GM12878 (cell line): ENCODE data around the gene MEGF6. TPM values are rescaled to one million over a fixed set of nuclear protein-coding genes. Genes with fewer than 3 reads are reported as not detected.

Source experiments
- ATAC-seq: fragments of 200-7000 bp; cut with Tn5 transposase; 3 replicates; pipeline ENCODE4 v1.9.1; 2020; ENCODE audit warnings: mild to moderate bottlenecking, moderate library complexity
- BruUV-seq: library from RNA; stranded (reverse); fragments of 400-500 nt; replicated peaks from 2 replicates; lab custom pipeline; 2021; lab: Mats Ljungman, UMichigan
- CTCF ChIA-PET: fragments of 300-600 bp; sonication (Branson Sonifier 250); formaldehyde crosslinking; extraction: SDS; loops from one replicate; lab custom pipeline; 2021; ENCODE audit warnings: inconsistent platforms; lab: Yijun Ruan, JAX
- POLR2A ChIA-PET: fragments of 350-600 bp; formaldehyde crosslinking; extraction: SDS; loops from one replicate; lab custom pipeline; 2021; ENCODE audit warnings: inconsistent platforms; lab: Charles Lee
- RAD21 ChIA-PET: fragments of 300-600 bp; sonication (Branson Sonifier 250); formaldehyde crosslinking; loops from one replicate; lab custom pipeline; 2023; ENCODE audit warnings: antibody characterized with exemption; ENCODE audit not compliant: unreplicated experiment; lab: Charles Lee
- SMC1A ChIA-PET: fragments of 300-600 bp; sonication (Branson Sonifier 250); formaldehyde crosslinking; loops from one replicate; lab custom pipeline; 2023; ENCODE audit not compliant: unreplicated experiment, uncharacterized antibody; lab: Charles Lee
- DNase-seq: peaks from one replicate; pipeline ENCODE4 v3.0.0-alpha.2; 2011; ENCODE audit warnings: low read depth, low spot score
- FAIRE-seq: peaks from 3 replicates; lab custom pipeline; 2011; peaks lifted over from hg19 to GRCh38; lab: Jason Lieb, UNC
- H2AFZ ChIP-seq: 2 replicates; pipeline ENCODE4 v1.6.0; 2011; ENCODE audit warnings: low read depth, low read length, control low read depth; ENCODE audit not compliant: control insufficient read depth
- H3K27ac ChIP-seq: 2 replicates; pipeline ENCODE4 v1.5.1; 2011; ENCODE audit warnings: control low read depth; ENCODE audit not compliant: control insufficient read depth, insufficient read depth
- H3K27me3 ChIP-seq, 2 experiments: replicated peaks in 1 of 2; 2 replicates each; pipeline versions ENCODE4 v1.6.0 to v1.6.1; 2011; ENCODE audit warnings: low read length in 1 of 2; ENCODE audit not compliant: control insufficient read depth in 2 of 2, insufficient read depth in 2 of 2
- H3K36me3 ChIP-seq, 2 experiments: 2 replicates each; pipeline ENCODE4 v1.5.1; 2011; ENCODE audit warnings: low read length in 1 of 2; ENCODE audit not compliant: control insufficient read depth in 2 of 2, insufficient read depth in 2 of 2
- H3K4me1 ChIP-seq: 2 replicates; pipeline ENCODE4 v1.6.1; 2011; ENCODE audit warnings: mild to moderate bottlenecking, low read length, moderate library complexity, mixed read lengths; ENCODE audit not compliant: control insufficient read depth, insufficient read depth
- H3K4me2 ChIP-seq: 2 replicates; pipeline ENCODE4 v1.6.0; 2011; ENCODE audit warnings: control low read depth; ENCODE audit not compliant: control insufficient read depth, insufficient read depth
- H3K4me3 ChIP-seq: fragments of 200-600 bp; sonication (generic); 2 replicates; pipeline ENCODE4 v1.5.1; 2016
- H3K79me2 ChIP-seq: 2 replicates; pipeline ENCODE4 v1.6.0; 2011; ENCODE audit warnings: low read length; ENCODE audit not compliant: control insufficient read depth, insufficient read depth
- H3K9ac ChIP-seq: 2 replicates; pipeline ENCODE4 v1.8.0; 2011; ENCODE audit warnings: low read length, control low read depth, mixed read lengths; ENCODE audit not compliant: control insufficient read depth, insufficient read depth
- H3K9me3 ChIP-seq: replicated peaks from 3 replicates; pipeline ENCODE4 v1.5.1; 2011; ENCODE audit warnings: mild to moderate bottlenecking, low read length; ENCODE audit not compliant: control insufficient read depth, insufficient read depth
- H4K20me1 ChIP-seq: 2 replicates; pipeline ENCODE4 v1.6.0; 2011; ENCODE audit not compliant: control insufficient read depth, insufficient read depth
- ATF7 ChIP-seq: fragments of 450-650 bp; IDR thresholded peaks from 2 replicates; pipeline ENCODE4 v1.6.1; 2016; ENCODE audit warnings: low read depth, mild to moderate bottlenecking
- BCLAF1 ChIP-seq: fragments of 450-650 bp; IDR thresholded peaks from 2 replicates; pipeline ENCODE4 v1.6.1; 2017; ENCODE audit warnings: antibody characterized with exemption, mild to moderate bottlenecking, moderate library complexity
- BMI1 ChIP-seq: fragments of 450-650 bp; IDR thresholded peaks from 2 replicates; pipeline ENCODE4 v1.6.1; 2016; ENCODE audit warnings: mild to moderate bottlenecking, moderate library complexity, borderline replicate concordance
- E2F8 ChIP-seq: fragments of 450-650 bp; IDR thresholded peaks from 2 replicates; pipeline ENCODE4 v1.6.1; 2018; ENCODE audit warnings: mild to moderate bottlenecking, low read depth, moderate library complexity; ENCODE audit not compliant: partially characterized antibody
- EGR1 ChIP-seq, 2 experiments: IDR thresholded peaks; 1 replicate in 1 of 2; 2 replicates in 1 of 2; pipeline ENCODE4 v1.6.1; 2011 to 2012; ENCODE audit warnings: low read depth in 2 of 2, low read length in 2 of 2, borderline replicate concordance in 1 of 2, mild to moderate bottlenecking in 1 of 2, moderate library complexity in 1 of 2
- ESRRA ChIP-seq: IDR thresholded peaks from 2 replicates; pipeline ENCODE4 v1.6.1; 2012; ENCODE audit warnings: mild to moderate bottlenecking, low read length, improper control_type of control experiment
- HSF1 ChIP-seq: fragments of 150-350 bp; IDR thresholded peaks from 2 replicates; pipeline ENCODE4 v1.6.1; 2014; ENCODE audit warnings: mild to moderate bottlenecking, low read depth, low read length
- MTA3 ChIP-seq: IDR thresholded peaks from 2 replicates; pipeline ENCODE4 v1.6.1; 2012; ENCODE audit warnings: low read length, inconsistent platforms, borderline replicate concordance
- RELA ChIP-seq: fragments of 450-650 bp; IDR thresholded peaks from 2 replicates; pipeline ENCODE4 v1.8.0; 2014; ENCODE audit warnings: borderline replicate concordance; ENCODE audit not compliant: partially characterized antibody
- REST ChIP-seq: IDR thresholded peaks from 2 replicates; pipeline ENCODE4 v1.6.1; 2012; ENCODE audit warnings: mild to moderate bottlenecking, low read depth, low read length
- SMARCA5 ChIP-seq: fragments of 450-650 bp; IDR thresholded peaks from 2 replicates; pipeline ENCODE4 v1.6.1; 2017; ENCODE audit warnings: mild to moderate bottlenecking
- SUZ12 ChIP-seq: fragments of 200-600 bp; sonication (generic); IDR thresholded peaks from one replicate; pipeline ENCODE4 v1.6.1; 2018; ENCODE audit warnings: antibody characterized with exemption, mild to moderate bottlenecking; ENCODE audit not compliant: unreplicated experiment
- TBL1XR1 ChIP-seq: IDR thresholded peaks from 2 replicates; pipeline ENCODE4 v1.6.1; 2012; ENCODE audit warnings: low read depth, low read length, improper control_type of control experiment
- ZNF207 ChIP-seq: fragments of 450-650 bp; IDR thresholded peaks from 2 replicates; pipeline ENCODE4 v1.6.1; 2014; ENCODE audit warnings: antibody characterized with exemption, mild to moderate bottlenecking, borderline replicate concordance
- WGBS: methylation state at CpG from one replicate; pipeline ENCODE4 v1.1.6; 2016; ENCODE audit warnings: low lambda C conversion rate; ENCODE audit not compliant: insufficient replicate concordance, insufficient coverage; ENCODE audit errors: missing lambda C conversion rate; 5-methylcytosine and 5-hydroxymethylcytosine counted together
- in situ Hi-C: fragments of 300-500 bp; cut with MboI; formaldehyde crosslinking; loops from 9 replicates; pipeline ENCODE4 v1.14.3; 2018; ENCODE audit warnings: mixed read lengths
- intact Hi-C: fragments of 100-400 bp; cut with micrococcal nuclease; formaldehyde crosslinking; loops from one replicate; pipeline ENCODE4 v1.14.2; 2022; ENCODE audit not compliant: unreplicated experiment
- polyA plus RNA-seq, 11 experiments: library from polyadenylated mRNA; depleted of rRNA in 4 of 11; unstranded in 6 of 11; stranded (reverse) in 5 of 11; fragments of >200 nt; fragmentation: Nextera tagmentation in 4 of 11; fragmentation: Illumina TruSeq in 1 of 11; extraction: Ambion mirVana in 4 of 11; extraction: Trizol in 1 of 11; gene quantifications; 1 replicate in 1 of 11; 2 replicates in 10 of 11; pipeline versions ENCODE4 v1.2.1 to v1.2.3, GENCODE V29; 2011 to 2016; ENCODE audit warnings: inconsistent platforms in 2 of 11, missing spikeins in 2 of 11, low read depth in 1 of 11
- total RNA-seq, 4 experiments: library from RNA; depleted of rRNA in 3 of 4; stranded (reverse); fragments of >200 nt in 3 of 4; fragmentation: Illumina TruSeq in 1 of 4; extraction: Trizol in 1 of 4; gene quantifications; 2 replicates each; pipeline versions ENCODE4 v1.2.1 to v1.2.3, GENCODE V29; 2013 to 2021

The MEGF6 gene
- total and polyA plus RNA-seq, 10 of the 15 experiments (the other 5 are each of a cell fraction or from before 2014, with no cell fraction given): 0.03 to 0.41 TPM; not detected in 8

DNA sequence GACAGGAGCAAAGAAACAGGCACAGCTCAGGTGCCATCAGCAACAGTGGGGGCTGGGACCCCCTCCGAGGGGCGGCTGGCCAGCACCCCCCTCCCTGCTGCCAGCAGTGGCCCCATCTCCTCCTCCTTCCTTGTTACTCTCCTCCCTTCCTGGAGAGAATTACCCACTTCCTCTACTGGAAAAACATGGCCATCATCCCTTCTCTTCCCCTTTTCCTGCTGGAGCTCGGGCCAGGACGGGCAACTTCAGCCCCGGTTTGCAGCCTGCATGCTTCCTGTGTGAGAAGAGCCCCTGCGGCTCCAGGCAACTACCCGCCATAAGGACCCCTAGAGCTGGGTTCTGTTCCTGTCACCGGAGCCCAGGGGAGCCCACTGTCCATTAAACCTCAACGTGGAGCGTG is 17.6 kb downstream of the MEGF6 start:
- Histone ChIP-seq H3K36me3 (no peaks in the 10 kb centered on the region), H3K4me3 (no peak overlapping the region), H3K9ac (no peak overlapping the region), H3K27me3 (peaks cover 0 to 1% of the 10 kb centered on the region in 2 experiments; a peak in 2 of 4 replicates), H3K4me1 (0 out of 2 replicates have a peak, but pooled peaks cover 4% of the 10 kb centered on the region), H3K27ac (no peak overlapping the region), H3K4me2 (no peak overlapping the region), H2AFZ (no peak overlapping the region), H3K79me2 (no peaks in the 10 kb centered on the region), H3K9me3 (no peaks in the 10 kb centered on the region), H4K20me1 (no peaks in the 10 kb centered on the region)
- ATAC-seq: no peak
- BruUV-seq: no TSS peak
- in situ Hi-C loops: no loop called here
- ChIA-PET CTCF (interaction anchor here (0.7 to 1.2 kb wide), 2 partner anchors 21 to 27 kb away, joined by 3 read pairs; no protein-coding TSS in a partner anchor), RAD21 (no interaction called here), POLR2A (no interaction called here), SMC1A (interaction anchor here (0.9 to 1.4 kb wide), 2 partner anchors 21 to 29 kb away, joined by 3 read pairs; no protein-coding TSS in a partner anchor)
- no peak for FAIRE-seq
- 21% methylated on average over 10 of the region's 10 CpGs for WGBS
- intact Hi-C loops: no loop called here
- DNase-seq: no peak
- no peak for TF ChIP-seq REST
- no peak for TF ChIP-seq HSF1
- TF ChIP-seq BCLAF1: no peak
- no peak for TF ChIP-seq BMI1
- TF ChIP-seq ZNF207: no peak
- no peak for TF ChIP-seq SMARCA5
- no peak for TF ChIP-seq ATF7
- no peak for TF ChIP-seq E2F8
- no peak for TF ChIP-seq SUZ12
- no peak for TF ChIP-seq MTA3
- TF ChIP-seq TBL1XR1: no peak
- TF ChIP-seq RELA: no peak
- TF ChIP-seq ESRRA: no peak
- TF ChIP-seq EGR1 (IDR thresholded peaks at IDR 0.05; ENCODE audit: borderline replicate concordance in 1 of 2, low read depth in 2 of 2, low read length in 2 of 2): no peak
